A549 (cell line): Measurements from ENCODE around the gene FOXO6. TPM values are rescaled to one million over a fixed set of nuclear protein-coding genes. Genes with fewer than 3 reads are reported as not detected.

Experiments
- ATAC-seq, 2 experiments: fragments of 200-7000 bp in 1 of 2; fragments of >200 bp in 1 of 2; cut with Nextera tagmentation in 1 of 2; cut with Tn5 transposase in 1 of 2; 3 replicates each; pipeline versions ENCODE4 v1.8.0 to v1.9.1; 2018 to 2020; ENCODE audit warnings: mild to moderate bottlenecking in 1 of 2, moderate library complexity in 1 of 2
- CTCF ChIA-PET: fragments of 300-600 bp; sonication (Branson Sonifier 250); formaldehyde crosslinking; extraction: SDS; loops from one replicate; lab custom pipeline; 2021; ENCODE audit warnings: antibody characterized with exemption, inconsistent platforms; lab: Yijun Ruan, JAX
- POLR2A ChIA-PET: fragments of 350-600 bp; formaldehyde crosslinking; extraction: SDS; loops from one replicate; lab custom pipeline; 2021; ENCODE audit warnings: antibody characterized with exemption, inconsistent platforms; lab: Yijun Ruan, JAX
- DNase-seq, 2 experiments: peaks; one replicate each; pipeline versions ENCODE4 v3.0.0 to v3.0.0-alpha.2; 2011 to 2016; ENCODE audit warnings: low read depth in 1 of 2, low spot score in 1 of 2
- FAIRE-seq: peaks from 2 replicates; lab custom pipeline; 2011; peaks lifted over from hg19 to GRCh38; lab: Jason Lieb, UNC
- H3K27ac ChIP-seq, 2 experiments: fragments of >200 bp; sonication (Bioruptor Twin); formaldehyde crosslinking; 3 replicates each; pipeline ENCODE4 v1.5.1; 2016 to 2017
- H3K4me1 ChIP-seq: fragments of >200 bp; sonication (Bioruptor Twin); formaldehyde crosslinking; 3 replicates; pipeline ENCODE4 v1.6.1; 2016
- H3K4me2 ChIP-seq: fragments of >200 bp; sonication (Bioruptor Twin); formaldehyde crosslinking; 3 replicates; pipeline ENCODE4 v1.6.1; 2016
- H3K4me3 ChIP-seq: fragments of >200 bp; sonication (Bioruptor Twin); formaldehyde crosslinking; 3 replicates; pipeline ENCODE4 v1.5.1; 2016
- H3K9me3 ChIP-seq: fragments of >200 bp; sonication (Bioruptor Twin); formaldehyde crosslinking; 3 replicates; pipeline ENCODE4 v1.6.1; 2016
- BHLHE40 ChIP-seq: IDR thresholded peaks from 2 replicates; pipeline ENCODE4 v1.6.1; 2012; ENCODE audit warnings: low read depth, low read length, inconsistent platforms
- CBX8 ChIP-seq: fragments of 200-600 bp; sonication (generic); IDR thresholded peaks from 2 replicates; pipeline ENCODE4 v1.6.1; 2016
- CEBPB ChIP-seq, 2 experiments: fragments of >200 bp in 1 of 2; sonication (Bioruptor Twin) in 1 of 2; formaldehyde crosslinking in 1 of 2; IDR thresholded peaks; 2 replicates each; pipeline ENCODE4 v1.6.1; 2012 to 2016
- EHF ChIP-seq: fragments of 250-450 bp; sonication (Bioruptor Pico); IDR thresholded peaks from 2 replicates; pipeline ENCODE4 v1.5.0; 2020; ENCODE audit warnings: mild to moderate bottlenecking
- EP300 ChIP-seq, 2 experiments: fragments of >200 bp; sonication (Bioruptor Twin); formaldehyde crosslinking; IDR thresholded peaks; 2 replicates in 1 of 2; 3 replicates in 1 of 2; pipeline ENCODE4 v1.6.1; 2016 to 2017
- ESRRA ChIP-seq: fragments of 150-350 bp; IDR thresholded peaks from 2 replicates; pipeline ENCODE4 v1.6.1; 2014; ENCODE audit warnings: mild to moderate bottlenecking, low read length, borderline replicate concordance
- FOSL2 ChIP-seq, 2 experiments: fragments of 450-650 bp in 1 of 2; fragments of >200 bp in 1 of 2; sonication (Bioruptor Twin) in 1 of 2; formaldehyde crosslinking; IDR thresholded peaks; 2 replicates each; pipeline versions ENCODE4 v1.5.0 to v1.6.1; 2016 to 2020; ENCODE audit warnings: mild to moderate bottlenecking in 1 of 2, moderate library complexity in 1 of 2
- MAFK ChIP-seq: fragments of 450-650 bp; IDR thresholded peaks from 2 replicates; pipeline ENCODE4 v1.6.1; 2014; ENCODE audit not compliant: partially characterized antibody
- MYC ChIP-seq: IDR thresholded peaks from 2 replicates; pipeline ENCODE4 v1.6.1; 2012; ENCODE audit warnings: mild to moderate bottlenecking, inconsistent platforms, low read length, improper control_type of control experiment, borderline replicate concordance
- NPAS2 ChIP-seq: fragments of 250-450 bp; sonication (Bioruptor Pico); IDR thresholded peaks from 2 replicates; pipeline ENCODE4 v1.8.0; 2022; ENCODE audit warnings: mild to moderate bottlenecking, moderate library complexity, borderline replicate concordance
- NR3C1 ChIP-seq: fragments of >200 bp; sonication (Bioruptor Twin); formaldehyde crosslinking; IDR thresholded peaks from 3 replicates; pipeline ENCODE4 v1.6.1; 2017
- POLR2A ChIP-seq: IDR thresholded peaks from 2 replicates; pipeline ENCODE4 v1.6.1; 2012; ENCODE audit warnings: mild to moderate bottlenecking, low read length
- RCOR1 ChIP-seq: fragments of 150-350 bp; IDR thresholded peaks from 2 replicates; pipeline ENCODE4 v1.6.1; 2014; ENCODE audit warnings: antibody characterized with exemption, low read length, low read depth
- RFX5 ChIP-seq: fragments of 450-650 bp; IDR thresholded peaks from 2 replicates; pipeline ENCODE4 v1.7.1; 2014; ENCODE audit warnings: antibody characterized with exemption, mild to moderate bottlenecking, moderate library complexity
- SREBF2 ChIP-seq: fragments of 450-650 bp; IDR thresholded peaks from 2 replicates; pipeline ENCODE4 v1.6.1; 2014; ENCODE audit warnings: mild to moderate bottlenecking, moderate library complexity
- ZFP36 ChIP-seq: fragments of 450-650 bp; IDR thresholded peaks from 2 replicates; pipeline ENCODE4 v1.6.1; 2014; ENCODE audit warnings: borderline replicate concordance; ENCODE audit not compliant: partially characterized antibody
- ZSCAN20 ChIP-seq: fragments of 250-450 bp; sonication (Bioruptor Pico); IDR thresholded peaks from 2 replicates; pipeline ENCODE4 v1.8.0; 2022; ENCODE audit warnings: mild to moderate bottlenecking, moderate library complexity
- WGBS: methylation state at CpG from one replicate; pipeline ENCODE4 v1.1.6; 2017; ENCODE audit errors: missing lambda C conversion rate; 5-methylcytosine and 5-hydroxymethylcytosine counted together
- polyA plus RNA-seq, 4 experiments: library from polyadenylated mRNA; depleted of rRNA in 3 of 4; stranded (reverse); fragments of >200 nt; fragmentation: RNase III in 1 of 4; extraction: RNeasy Plus Mini Kit Qiagen cat#74134 plus additional on column Dnase treatment in 1 of 4; gene quantifications; 2 replicates in 3 of 4; 3 replicates in 1 of 4; pipeline ENCODE4 v1.2.3, GENCODE V29; 2011 to 2017
- TF ChIP-seq, protein P1 (sequence below): IDR thresholded peaks from 2 replicates; pipeline ENCODE4 v1.6.1; 2012
- TF ChIP-seq, protein P2 (sequence below): fragments of >200 bp; sonication (Bioruptor Twin); formaldehyde crosslinking; IDR thresholded peaks from 3 replicates; pipeline ENCODE4 v1.5.1; 2016
- TF ChIP-seq, protein P3 (sequence below): fragments of 450-650 bp; IDR thresholded peaks from 2 replicates; pipeline ENCODE4 v1.6.1; 2014; ENCODE audit warnings: antibody characterized with exemption
- TF ChIP-seq, protein P4 (sequence below): fragments of >200 bp; sonication (Bioruptor Twin); formaldehyde crosslinking; IDR thresholded peaks from 3 replicates; pipeline ENCODE4 v1.6.1; 2016
- TF ChIP-seq, protein P5 (sequence below): fragments of >200 bp; sonication (Bioruptor Twin); formaldehyde crosslinking; IDR thresholded peaks from 2 replicates; pipeline ENCODE4 v1.6.1; 2016

FOXO6 gene
- polyA plus RNA-seq, 2 of the 4 experiments (the other 2 are of a cell fraction), result 0.10 to 0.25 TPM

DNA sequence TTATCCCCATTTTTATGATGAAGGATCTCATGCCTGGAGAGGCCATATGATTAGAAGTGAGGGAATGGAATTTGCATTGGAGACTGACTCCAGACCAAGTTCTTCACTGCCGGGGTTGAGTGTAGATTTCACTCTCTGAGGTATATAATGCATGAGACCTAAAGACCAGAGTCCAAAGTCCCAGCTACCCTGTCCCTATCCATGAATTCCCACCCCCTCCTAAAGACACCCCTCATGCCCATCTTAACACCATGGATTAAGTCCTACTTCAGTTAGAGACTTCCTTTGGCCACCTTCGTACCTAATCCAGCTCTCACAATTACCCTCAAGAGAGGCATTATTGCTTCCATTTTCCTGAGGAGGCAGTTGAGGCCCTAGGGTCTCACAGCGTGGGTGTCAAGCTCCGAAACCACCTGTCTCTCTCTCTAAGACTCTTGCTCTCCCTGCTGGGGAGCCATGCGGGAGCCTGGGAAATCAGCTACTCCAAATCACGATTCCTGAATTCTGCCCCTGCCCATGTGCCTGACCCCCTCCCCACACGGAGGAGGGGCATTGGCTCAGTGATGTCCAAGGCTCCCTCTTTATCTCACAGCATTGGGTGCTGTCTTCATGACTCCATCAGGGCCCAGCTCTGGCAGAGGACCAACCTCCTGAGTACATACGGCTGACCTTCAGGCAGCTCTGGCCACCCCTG lies 11.7 kb upstream of the FOXO6 start (continued):
- TF ChIP-seq NPAS2 (CRISPR knock-in tag) (no peak), MYC (no peak), FOSL2 (IDR thresholded peaks at IDR 0.05) (no peak), FOSL2 (CRISPR knock-in tag; IDR thresholded peaks at IDR 0.05) (no peak), ESRRA (no peak)
- TF ChIP-seq, protein P1, sequence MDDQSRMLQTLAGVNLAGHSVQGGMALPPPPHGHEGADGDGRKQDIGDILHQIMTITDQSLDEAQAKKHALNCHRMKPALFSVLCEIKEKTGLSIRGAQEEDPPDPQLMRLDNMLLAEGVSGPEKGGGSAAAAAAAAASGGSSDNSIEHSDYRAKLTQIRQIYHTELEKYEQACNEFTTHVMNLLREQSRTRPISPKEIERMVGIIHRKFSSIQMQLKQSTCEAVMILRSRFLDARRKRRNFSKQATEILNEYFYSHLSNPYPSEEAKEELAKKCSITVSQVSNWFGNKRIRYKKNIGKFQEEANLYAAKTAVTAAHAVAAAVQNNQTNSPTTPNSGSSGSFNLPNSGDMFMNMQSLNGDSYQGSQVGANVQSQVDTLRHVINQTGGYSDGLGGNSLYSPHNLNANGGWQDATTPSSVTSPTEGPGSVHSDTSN, result no peak

DNA sequence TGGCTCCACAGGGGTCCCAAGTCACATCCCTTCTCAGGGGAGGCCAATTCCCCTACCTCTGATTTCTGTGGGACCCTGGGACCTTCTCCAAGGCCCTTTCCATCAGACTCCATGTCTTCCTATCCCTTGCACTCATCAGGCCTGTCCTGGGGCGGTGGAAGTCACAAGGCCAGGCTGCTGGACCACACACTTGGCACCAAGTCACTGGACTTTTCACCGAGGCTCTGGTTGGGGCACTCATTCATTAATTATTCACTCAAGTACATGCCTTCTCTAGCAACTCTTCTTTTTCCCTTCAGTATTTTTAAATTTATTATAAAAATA lies 11.2 kb upstream of the FOXO6 start:
- no peak for ATAC-seq
- ChIA-PET POLR2A (no interaction called here), CTCF (interaction anchor here (1.1 kb wide), 1 partner anchor 67 kb away, joined by 3 read pairs; no protein-coding TSS in a partner anchor)
- FAIRE-seq, result no peak
- DNase-seq, result no peak
- TF ChIP-seq EHF (CRISPR knock-in tag) (no peak), SREBF2 (no peak), CEBPB (IDR thresholded peaks at IDR 0.05) (no peak), NPAS2 (CRISPR knock-in tag) (no peak)
- TF ChIP-seq, protein P2, sequence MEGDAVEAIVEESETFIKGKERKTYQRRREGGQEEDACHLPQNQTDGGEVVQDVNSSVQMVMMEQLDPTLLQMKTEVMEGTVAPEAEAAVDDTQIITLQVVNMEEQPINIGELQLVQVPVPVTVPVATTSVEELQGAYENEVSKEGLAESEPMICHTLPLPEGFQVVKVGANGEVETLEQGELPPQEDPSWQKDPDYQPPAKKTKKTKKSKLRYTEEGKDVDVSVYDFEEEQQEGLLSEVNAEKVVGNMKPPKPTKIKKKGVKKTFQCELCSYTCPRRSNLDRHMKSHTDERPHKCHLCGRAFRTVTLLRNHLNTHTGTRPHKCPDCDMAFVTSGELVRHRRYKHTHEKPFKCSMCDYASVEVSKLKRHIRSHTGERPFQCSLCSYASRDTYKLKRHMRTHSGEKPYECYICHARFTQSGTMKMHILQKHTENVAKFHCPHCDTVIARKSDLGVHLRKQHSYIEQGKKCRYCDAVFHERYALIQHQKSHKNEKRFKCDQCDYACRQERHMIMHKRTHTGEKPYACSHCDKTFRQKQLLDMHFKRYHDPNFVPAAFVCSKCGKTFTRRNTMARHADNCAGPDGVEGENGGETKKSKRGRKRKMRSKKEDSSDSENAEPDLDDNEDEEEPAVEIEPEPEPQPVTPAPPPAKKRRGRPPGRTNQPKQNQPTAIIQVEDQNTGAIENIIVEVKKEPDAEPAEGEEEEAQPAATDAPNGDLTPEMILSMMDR, result no peak
- 47% methylated on average over 2 of the region's 2 CpGs for WGBS
- no peak overlapping the region for H3K4me3 ChIP-seq
- no peak overlapping the region for H3K4me2 ChIP-seq
- no peaks in the 10 kb centered on the region for H3K9me3 ChIP-seq
- H3K27ac ChIP-seq, result no peak overlapping the region
- H3K4me1 ChIP-seq, result no peaks in the 10 kb centered on the region

DNA sequence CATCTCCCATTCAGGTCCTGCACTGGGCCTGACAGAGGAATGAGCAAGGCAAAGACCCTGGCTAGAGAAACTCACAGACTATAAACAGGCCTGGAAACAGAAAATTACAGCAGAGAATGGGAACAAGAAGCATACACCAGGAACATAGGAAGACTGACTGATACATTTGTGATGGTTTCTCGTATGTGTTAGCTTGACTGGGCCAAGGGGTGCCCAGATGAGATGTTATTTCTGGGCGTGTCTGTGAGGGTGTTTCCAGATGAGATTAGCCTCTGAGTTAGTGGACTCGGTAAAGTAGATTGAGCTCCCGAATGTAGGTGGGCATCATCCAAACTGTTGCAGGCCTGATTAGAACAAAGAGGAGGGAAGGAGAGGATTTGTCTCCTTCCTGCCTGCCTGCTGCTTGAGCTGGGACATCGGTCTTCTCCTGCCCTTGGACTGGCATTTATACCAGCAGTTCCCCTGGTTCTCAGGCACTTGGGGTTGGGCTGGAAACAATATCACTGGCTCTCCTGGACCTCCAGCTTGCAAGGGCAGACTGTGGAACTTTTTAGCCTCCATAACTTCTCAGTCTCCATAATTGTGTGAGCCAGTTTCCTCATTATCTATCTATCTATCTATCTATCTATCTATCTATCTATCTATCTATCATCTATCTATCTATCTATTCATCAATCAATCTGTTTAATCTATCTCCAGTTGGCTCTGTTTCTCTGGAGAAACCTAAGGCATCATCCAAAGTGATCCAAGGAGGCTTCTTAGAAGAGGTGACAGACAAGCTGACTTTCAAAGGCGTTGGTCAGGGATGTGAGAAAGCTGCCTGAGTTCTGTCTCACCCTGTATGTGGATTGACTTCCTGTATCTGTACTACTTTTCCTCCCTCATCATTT lies 9.7 kb upstream of the FOXO6 start:
- 69% methylated on average over 6 of the region's 6 CpGs for WGBS
- DNase-seq (no peak), ATAC-seq (no peak), FAIRE-seq (no peak)
- ChIA-PET POLR2A (no interaction called here), CTCF (no interaction called here)
- H3K4me3 ChIP-seq, result no peak overlapping the region
- no peak overlapping the region for H3K27ac ChIP-seq
- no peaks in the 10 kb centered on the region for H3K9me3 ChIP-seq
- H3K4me2 ChIP-seq, result no peak overlapping the region
- H3K4me1 ChIP-seq, result no peaks in the 10 kb centered on the region
- TF ChIP-seq, protein P2, result no peak
- no peak for TF ChIP-seq RCOR1
- TF ChIP-seq EP300 (IDR thresholded peaks at IDR 0.05), result no peak
- TF ChIP-seq POLR2A, result no peak
- no peak for TF ChIP-seq CBX8
- TF ChIP-seq NPAS2 (CRISPR knock-in tag), result no peak

DNA sequence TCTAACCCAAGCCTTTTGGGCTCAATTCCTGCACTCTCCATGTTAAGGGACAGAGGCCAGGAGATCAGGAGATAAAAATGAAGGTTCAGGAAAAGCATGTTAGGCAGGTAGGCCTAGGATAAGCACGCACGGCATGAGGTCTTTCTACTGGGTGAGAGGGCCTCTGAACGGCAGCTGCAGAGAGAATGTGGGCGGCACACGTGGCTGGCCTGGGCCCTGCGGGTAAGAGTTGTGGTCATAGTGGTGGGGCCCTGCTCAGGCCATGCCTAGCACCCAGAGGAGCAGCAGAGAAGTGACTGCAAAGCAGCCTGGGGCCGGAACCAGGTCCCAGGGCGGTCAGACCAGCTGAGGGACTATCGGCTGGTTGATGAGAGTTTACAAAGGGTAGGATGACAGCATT lies 7.5 kb upstream of the FOXO6 start:
- H3K27ac ChIP-seq, result no peak overlapping the region
- H3K9me3 ChIP-seq, result no peaks in the 10 kb centered on the region
- H3K4me3 ChIP-seq, result no peak overlapping the region
- no peaks in the 10 kb centered on the region for H3K4me1 ChIP-seq
- DNase-seq, result no peak
- ChIA-PET CTCF (interaction anchor here (1.2 kb wide), 1 partner anchor 9 kb away, joined by 4 read pairs; no protein-coding TSS in a partner anchor), POLR2A (no interaction called here)
- WGBS, result 87% methylated on average over 9 of the region's 9 CpGs
- no peak for FAIRE-seq
- no peak overlapping the region for H3K4me2 ChIP-seq
- ATAC-seq, result no peak
- TF ChIP-seq MAFK, result no peak
- TF ChIP-seq, protein P3, sequence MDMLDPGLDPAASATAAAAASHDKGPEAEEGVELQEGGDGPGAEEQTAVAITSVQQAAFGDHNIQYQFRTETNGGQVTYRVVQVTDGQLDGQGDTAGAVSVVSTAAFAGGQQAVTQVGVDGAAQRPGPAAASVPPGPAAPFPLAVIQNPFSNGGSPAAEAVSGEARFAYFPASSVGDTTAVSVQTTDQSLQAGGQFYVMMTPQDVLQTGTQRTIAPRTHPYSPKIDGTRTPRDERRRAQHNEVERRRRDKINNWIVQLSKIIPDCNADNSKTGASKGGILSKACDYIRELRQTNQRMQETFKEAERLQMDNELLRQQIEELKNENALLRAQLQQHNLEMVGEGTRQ, result no peak
- no peak for TF ChIP-seq RCOR1
- TF ChIP-seq, protein P4, sequence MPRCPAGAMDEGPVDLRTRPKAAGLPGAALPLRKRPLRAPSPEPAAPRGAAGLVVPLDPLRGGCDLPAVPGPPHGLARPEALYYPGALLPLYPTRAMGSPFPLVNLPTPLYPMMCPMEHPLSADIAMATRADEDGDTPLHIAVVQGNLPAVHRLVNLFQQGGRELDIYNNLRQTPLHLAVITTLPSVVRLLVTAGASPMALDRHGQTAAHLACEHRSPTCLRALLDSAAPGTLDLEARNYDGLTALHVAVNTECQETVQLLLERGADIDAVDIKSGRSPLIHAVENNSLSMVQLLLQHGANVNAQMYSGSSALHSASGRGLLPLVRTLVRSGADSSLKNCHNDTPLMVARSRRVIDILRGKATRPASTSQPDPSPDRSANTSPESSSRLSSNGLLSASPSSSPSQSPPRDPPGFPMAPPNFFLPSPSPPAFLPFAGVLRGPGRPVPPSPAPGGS, result no peak
- no peak for TF ChIP-seq CEBPB (IDR thresholded peaks at IDR 0.05)
- no peak for TF ChIP-seq RFX5
- TF ChIP-seq, protein P5, sequence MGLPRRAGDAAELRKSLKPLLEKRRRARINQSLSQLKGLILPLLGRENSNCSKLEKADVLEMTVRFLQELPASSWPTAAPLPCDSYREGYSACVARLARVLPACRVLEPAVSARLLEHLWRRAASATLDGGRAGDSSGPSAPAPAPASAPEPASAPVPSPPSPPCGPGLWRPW, result no peak
- no peak for TF ChIP-seq NR3C1
- no peak for TF ChIP-seq BHLHE40
- TF ChIP-seq ZSCAN20 (CRISPR knock-in tag), result no peak
- TF ChIP-seq ESRRA, result no peak
- no peak for TF ChIP-seq POLR2A
- TF ChIP-seq ZFP36, result no peak
